Bronchial epithelial cell (primary cell): ENCODE results near the gene CST9. TPM values are rescaled to one million over a fixed set of nuclear protein-coding genes. Genes with fewer than 3 reads are reported as not detected.

Source experiments
- DNase-seq: peaks from one replicate; pipeline ENCODE4 v3.0.0-alpha.2; 2010; ENCODE audit warnings: low read depth
- FAIRE-seq: peaks from 2 replicates; lab custom pipeline; 2011; peaks lifted over from hg19 to GRCh38; lab: Jason Lieb, UNC
- H3K27me3 ChIP-seq: 2 replicates; pipeline ENCODE4 v1.5.1; 2011; ENCODE audit warnings: low read length; ENCODE audit not compliant: control insufficient read depth, insufficient read depth
- H3K36me3 ChIP-seq: 2 replicates; pipeline ENCODE4 v1.5.1; 2011; ENCODE audit warnings: low read length; ENCODE audit not compliant: control insufficient read depth, insufficient read depth
- H3K4me3 ChIP-seq: 2 replicates; pipeline ENCODE4 v1.5.1; 2011; ENCODE audit warnings: mild to moderate bottlenecking, low read depth, low read length, control low read depth
- total RNA-seq: library from RNA; depleted of rRNA; stranded (reverse); fragments of >200 nt; gene quantifications from 2 replicates; pipeline ENCODE4 v1.2.1, GENCODE V29; 2014
- TF ChIP-seq, protein P1 (sequence below): IDR thresholded peaks from 2 replicates; pipeline ENCODE4 v1.5.1; 2011; ENCODE audit warnings: mild to moderate bottlenecking, moderate library complexity, low read length, control low read depth, inconsistent platforms; ENCODE audit not compliant: insufficient read depth, severe bottlenecking

CST9 gene
- total RNA-seq, 1 donor from 2014 or later, result not detected

DNA sequence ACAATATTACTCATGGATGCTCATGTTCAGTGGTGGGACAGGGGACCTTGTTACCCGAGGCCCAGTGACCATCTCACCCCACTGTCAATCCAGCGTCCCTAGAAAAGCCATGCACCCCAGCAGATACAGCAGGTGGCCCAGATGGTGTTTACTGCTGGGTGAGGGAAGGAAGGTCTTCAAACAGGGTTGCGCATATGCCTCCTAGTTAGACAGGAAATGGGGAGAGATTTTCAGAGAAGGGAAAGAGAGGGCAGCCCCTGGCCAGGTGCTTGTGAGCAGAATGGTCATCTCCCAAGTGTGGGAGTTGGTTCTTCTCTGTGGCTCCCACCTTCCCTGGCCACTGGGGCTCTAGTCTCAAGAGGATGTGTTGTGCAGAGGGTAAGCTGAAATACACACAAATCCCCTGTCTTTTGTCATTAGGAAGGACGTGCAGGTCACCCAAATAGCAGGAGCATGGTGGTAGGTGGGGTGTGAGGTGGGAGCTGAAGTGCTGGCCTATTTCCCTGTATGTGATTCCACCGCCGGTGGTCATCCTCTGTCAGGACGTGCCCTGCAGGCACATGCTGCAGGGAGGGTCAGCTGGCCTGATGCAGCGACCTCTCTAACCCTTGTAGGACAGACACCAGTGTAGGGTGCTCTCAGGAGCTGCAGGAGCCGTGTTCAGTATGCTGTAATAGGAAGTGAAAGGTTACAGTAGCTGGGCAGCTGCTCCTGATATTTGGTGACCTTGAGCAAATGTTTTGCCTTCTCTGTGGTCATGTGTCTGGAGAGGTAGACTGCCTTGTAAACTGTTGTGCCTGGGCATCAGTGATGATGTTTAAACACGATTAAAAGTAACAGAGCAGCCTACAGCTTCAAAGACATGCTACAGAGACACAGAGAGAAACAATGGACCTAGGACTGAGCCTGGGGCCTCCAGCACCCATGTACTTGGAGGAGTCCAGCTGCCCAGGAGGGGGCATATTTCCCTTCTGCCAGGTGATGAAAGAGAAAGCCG, 35.3 kb upstream of the CST9 start:
- TF ChIP-seq, protein P1, sequence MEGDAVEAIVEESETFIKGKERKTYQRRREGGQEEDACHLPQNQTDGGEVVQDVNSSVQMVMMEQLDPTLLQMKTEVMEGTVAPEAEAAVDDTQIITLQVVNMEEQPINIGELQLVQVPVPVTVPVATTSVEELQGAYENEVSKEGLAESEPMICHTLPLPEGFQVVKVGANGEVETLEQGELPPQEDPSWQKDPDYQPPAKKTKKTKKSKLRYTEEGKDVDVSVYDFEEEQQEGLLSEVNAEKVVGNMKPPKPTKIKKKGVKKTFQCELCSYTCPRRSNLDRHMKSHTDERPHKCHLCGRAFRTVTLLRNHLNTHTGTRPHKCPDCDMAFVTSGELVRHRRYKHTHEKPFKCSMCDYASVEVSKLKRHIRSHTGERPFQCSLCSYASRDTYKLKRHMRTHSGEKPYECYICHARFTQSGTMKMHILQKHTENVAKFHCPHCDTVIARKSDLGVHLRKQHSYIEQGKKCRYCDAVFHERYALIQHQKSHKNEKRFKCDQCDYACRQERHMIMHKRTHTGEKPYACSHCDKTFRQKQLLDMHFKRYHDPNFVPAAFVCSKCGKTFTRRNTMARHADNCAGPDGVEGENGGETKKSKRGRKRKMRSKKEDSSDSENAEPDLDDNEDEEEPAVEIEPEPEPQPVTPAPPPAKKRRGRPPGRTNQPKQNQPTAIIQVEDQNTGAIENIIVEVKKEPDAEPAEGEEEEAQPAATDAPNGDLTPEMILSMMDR, result no peak
- Histone ChIP-seq H3K4me3 (no peak overlapping the region), H3K27me3 (no peaks in the 10 kb centered on the region), H3K36me3 (no peaks in the 10 kb centered on the region)
- DNase-seq, result no peak
- FAIRE-seq, result no peak

DNA sequence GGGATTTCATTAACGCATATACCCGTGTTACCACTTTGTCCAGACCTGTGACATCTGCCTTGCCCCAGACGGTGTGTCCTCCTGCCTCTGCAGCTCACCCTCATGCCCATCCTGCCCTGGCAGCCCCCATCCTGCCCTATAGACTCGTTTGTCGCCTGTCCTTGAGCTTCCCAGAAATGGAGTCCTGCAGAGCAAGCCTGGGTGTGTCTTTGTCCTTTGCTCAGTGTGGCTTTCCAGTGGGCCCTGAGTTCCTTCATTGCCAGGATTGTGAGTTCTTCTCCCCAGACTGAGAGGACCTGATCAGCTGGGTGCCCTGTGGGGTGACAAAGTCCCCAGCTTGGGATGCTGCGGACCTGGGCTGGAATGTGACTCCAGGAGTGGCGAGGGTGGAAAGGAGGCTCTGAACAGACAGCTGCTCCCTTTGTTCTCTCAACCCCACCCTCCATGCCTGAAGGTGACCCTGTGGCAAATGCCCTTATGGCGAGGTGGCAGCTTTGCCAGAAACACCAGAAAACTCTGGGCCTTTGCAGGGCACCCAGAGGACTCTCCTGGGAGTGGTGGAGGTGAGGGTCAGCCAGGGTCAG, 34.4 kb upstream of the CST9 start:
- no peak for FAIRE-seq
- Histone ChIP-seq H3K36me3 (peaks cover 3% of the 10 kb centered on the region), H3K27me3 (no peaks in the 10 kb centered on the region), H3K4me3 (no peak overlapping the region)
- TF ChIP-seq, protein P1, result no peak
- no peak for DNase-seq

DNA sequence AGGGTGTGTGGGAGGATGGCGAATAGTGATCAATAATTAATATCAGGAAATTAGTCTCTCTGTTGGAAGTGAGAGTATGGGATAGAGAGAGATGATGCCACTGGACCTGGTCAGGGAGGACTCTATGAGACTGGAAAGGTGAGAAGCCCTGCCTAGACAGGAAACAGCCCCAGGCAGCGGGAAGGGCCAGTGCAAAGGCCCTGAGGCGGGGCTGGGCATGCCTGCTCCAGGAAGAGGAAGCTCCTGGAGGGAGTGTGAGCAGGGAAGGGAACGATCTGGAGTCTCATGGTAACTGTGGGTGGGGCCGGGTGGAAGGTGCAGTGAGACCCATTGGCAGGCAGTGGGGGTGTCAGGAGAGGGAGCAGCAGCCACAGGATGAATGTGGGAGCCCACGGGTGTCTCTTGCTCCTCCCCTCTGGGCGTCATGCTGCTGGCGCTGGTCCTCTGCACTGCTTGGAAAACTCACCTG, 33.8 kb upstream of the CST9 start:
- no peak overlapping the region for H3K4me3 ChIP-seq
- H3K36me3 ChIP-seq, result peaks cover 4% of the 10 kb centered on the region
- H3K27me3 ChIP-seq, result no peaks in the 10 kb centered on the region
- TF ChIP-seq, protein P1, result no peak
- FAIRE-seq (no peak), DNase-seq (no peak)

DNA sequence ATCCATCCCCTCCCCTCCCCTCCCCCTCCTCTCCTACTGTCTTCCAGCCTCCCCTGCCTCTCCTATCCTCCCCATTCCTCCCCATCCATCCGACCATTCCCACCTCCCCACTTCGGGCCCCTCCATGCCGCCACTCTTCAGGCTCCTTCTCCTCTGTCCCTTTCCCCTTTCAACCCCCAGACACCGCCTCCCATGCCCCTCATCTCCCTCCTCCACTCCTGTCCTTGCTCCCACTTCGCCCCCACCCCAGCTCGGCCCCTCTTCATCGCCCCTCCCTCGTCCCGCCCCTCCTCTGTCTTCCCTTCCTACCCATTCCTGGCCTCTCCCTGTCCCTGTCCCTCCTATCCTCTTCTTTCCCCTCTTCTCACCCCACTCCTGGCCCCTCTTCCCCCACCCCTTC, 32.6 kb upstream of the CST9 start:
- TF ChIP-seq, protein P1, result no peak
- no peaks in the 10 kb centered on the region for H3K27me3 ChIP-seq
- FAIRE-seq, result no peak
- no peak overlapping the region for H3K4me3 ChIP-seq
- peaks cover 7% of the 10 kb centered on the region for H3K36me3 ChIP-seq
- no peak for DNase-seq

DNA sequence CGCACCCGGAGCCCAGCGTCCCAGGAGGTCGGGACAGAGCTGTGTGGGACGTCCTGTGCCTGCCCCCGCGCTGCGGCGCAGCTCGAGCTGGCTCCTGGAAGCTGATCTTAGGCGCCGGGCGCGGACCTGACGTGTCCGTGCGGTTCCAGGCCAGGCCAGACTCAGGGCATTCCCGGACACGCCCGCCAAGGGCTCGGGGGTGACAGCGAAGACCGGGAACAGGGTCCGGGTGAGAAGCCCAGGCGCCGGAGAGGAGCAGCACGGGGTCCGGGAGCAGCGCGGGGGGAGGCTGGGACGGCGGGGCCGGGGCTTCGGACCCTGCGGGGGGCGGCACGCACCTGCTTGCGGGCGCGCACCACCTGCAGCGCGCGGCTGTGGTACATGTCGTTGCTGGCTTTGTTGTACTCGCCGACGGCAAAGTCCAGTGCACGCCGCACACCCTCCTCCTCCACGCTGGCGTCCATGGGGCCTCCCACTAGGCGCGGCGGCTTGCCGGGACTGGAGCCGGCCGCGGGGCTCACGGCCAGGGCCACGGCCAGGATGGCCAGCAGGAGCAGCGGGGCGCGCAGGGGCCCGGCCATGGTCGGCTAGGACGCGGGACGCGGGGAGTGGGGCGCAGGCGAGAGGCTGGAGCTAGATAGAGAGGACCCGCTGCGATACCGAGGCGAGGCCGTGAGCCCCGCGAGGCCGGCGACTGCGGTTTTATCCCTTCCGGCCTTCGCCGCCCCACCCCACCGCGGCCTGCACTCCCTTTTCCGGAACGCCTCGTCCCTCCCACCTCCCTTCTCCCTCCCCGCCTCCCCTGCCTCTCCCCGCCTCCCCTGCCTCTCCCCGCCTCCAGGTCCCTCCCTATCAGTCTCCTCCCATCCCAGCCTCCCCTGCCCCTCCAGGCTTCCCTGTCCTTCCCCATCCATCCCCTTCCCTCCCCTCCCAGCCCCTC, 31.8 kb upstream of the CST9 start, which contains the start of gene CST3:
Gene CST3, minus strand, starts transcription at position 674 of the 940 bp plus-strand sequence. Its CDS starts 93 bp downstream, at position 581.
- FAIRE-seq, result no peak

More for the DNA sequence above, 31.8 kb upstream of the CST9 start, which contains the start of gene CST3:
- H3K27me3 ChIP-seq, result no peaks in the 10 kb centered on the region
- H3K4me3 ChIP-seq, result peak within 1 kb of the TSS; percentile 76
- TF ChIP-seq, protein P1, result no peak
- DNase-seq, result peak; percentile 58
- peaks cover 8% of the 10 kb centered on the region for H3K36me3 ChIP-seq
